Gastroesophageal sphincter (tissue), 3 donors: ENCODE results near the gene RBM15B.

Experiments used
- EP300 ChIP-seq: sonication (generic); formaldehyde crosslinking; IDR thresholded peaks from one replicate; pipeline ENCODE4 v1.6.1; 2017; ENCODE audit warnings: antibody characterized with exemption, mild to moderate bottlenecking
- TF ChIP-seq, protein P1 (sequence below), 4 experiments: fragments of 200-600 bp in 2 of 4; fragments of 450-650 bp in 2 of 4; sonication (generic) in 1 of 4; IDR thresholded peaks; one replicate each; pipeline ENCODE4 v1.5.1; 2017 to 2019; ENCODE audit warnings: antibody characterized with exemption in 4 of 4, mild to moderate bottlenecking in 2 of 4, moderate library complexity in 2 of 4

DNA sequence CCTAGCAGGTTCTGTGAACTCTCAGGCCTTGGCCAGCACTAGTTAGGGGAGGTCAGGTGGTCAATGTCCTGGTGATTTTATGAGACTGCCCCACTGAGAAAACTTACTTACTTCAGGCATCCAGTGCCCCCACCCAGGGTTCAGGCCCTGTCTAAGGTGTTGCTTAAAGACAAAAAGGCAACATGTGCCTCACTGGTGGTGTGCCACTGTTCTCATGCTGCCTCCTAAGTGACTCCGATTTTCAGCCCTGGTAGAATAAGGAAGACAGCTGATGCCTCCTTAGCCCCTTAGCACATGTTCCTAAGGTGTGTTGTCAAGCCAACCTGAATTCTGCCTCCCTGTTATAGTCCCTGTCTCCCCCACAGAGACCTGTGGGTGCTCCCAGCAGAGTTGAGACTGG lies 5.3 kb downstream of the RBM15B start:
- TF ChIP-seq, protein P1, sequence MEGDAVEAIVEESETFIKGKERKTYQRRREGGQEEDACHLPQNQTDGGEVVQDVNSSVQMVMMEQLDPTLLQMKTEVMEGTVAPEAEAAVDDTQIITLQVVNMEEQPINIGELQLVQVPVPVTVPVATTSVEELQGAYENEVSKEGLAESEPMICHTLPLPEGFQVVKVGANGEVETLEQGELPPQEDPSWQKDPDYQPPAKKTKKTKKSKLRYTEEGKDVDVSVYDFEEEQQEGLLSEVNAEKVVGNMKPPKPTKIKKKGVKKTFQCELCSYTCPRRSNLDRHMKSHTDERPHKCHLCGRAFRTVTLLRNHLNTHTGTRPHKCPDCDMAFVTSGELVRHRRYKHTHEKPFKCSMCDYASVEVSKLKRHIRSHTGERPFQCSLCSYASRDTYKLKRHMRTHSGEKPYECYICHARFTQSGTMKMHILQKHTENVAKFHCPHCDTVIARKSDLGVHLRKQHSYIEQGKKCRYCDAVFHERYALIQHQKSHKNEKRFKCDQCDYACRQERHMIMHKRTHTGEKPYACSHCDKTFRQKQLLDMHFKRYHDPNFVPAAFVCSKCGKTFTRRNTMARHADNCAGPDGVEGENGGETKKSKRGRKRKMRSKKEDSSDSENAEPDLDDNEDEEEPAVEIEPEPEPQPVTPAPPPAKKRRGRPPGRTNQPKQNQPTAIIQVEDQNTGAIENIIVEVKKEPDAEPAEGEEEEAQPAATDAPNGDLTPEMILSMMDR (IDR thresholded peaks at IDR 0.05), result no peak
- TF ChIP-seq EP300, result no peak
